ENCODE data around the gene RP2. TPM values are rescaled to one million over a fixed set of nuclear protein-coding genes. Genes with fewer than 3 reads are reported as not detected.

Gene RP2
- total RNA-seq, 1 donor from 2014 or later: 6.1 TPM

DNA sequence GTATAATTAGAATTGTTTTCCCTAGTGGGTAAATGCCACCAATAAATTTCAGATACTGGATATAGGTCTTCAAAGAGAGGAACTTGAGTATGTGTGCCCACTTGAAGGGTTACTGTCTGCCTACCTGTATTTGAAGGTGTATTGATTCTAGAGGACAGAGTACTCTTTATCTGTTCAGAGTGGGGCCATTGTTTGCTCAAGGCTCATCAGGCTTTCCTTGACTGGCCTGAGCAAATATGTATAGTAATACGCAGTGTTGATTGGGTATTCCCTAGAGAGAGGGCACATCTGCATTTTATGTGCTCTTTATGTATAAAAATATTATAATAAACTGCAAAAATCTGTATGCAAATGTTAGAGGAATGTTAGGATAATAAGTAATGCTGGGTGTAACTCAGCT is 23.7 kb downstream of the RP2 start:
- Histone ChIP-seq H3K9me3 (no peaks in the 10 kb centered on the region), H3K4me1 (no peaks in the 10 kb centered on the region), H3K36me3 (no peaks in the 10 kb centered on the region), H3K4me3 (no peak overlapping the region), H3K27ac (no peak overlapping the region), H3K27me3 (no peaks in the 10 kb centered on the region)
- DNase-seq (ENCODE audit: extremely low spot score in 2 of 2): no peak
- intact Hi-C loops (cut with DNase I): no loop called here
- TF ChIP-seq POLR2A (IDR thresholded peaks at IDR 0.05) (no peak), POLR2AphosphoS5 (IDR thresholded peaks at IDR 0.05; ENCODE audit: insufficient read depth in 1 of 2, low read depth in 1 of 2) (no peak), CTCF (IDR thresholded peaks at IDR 0.05) (no peak)

GRCh38 chrX:46863072-46863471 is 26.2 kb downstream of the RP2 start:
- Histone ChIP-seq H3K4me3 (no peak overlapping the region), H3K27ac (no peak overlapping the region), H3K36me3 (no peaks in the 10 kb centered on the region), H3K4me1 (no peaks in the 10 kb centered on the region), H3K9me3 (no peaks in the 10 kb centered on the region), H3K27me3 (no peaks in the 10 kb centered on the region)
- intact Hi-C loops (cut with DNase I): no loop called here
- no peak for TF ChIP-seq POLR2AphosphoS5 (IDR thresholded peaks at IDR 0.05; ENCODE audit: insufficient read depth in 1 of 2, low read depth in 1 of 2)
- TF ChIP-seq CTCF (IDR thresholded peaks at IDR 0.05): no peak
- TF ChIP-seq POLR2A (IDR thresholded peaks at IDR 0.05): no peak
- no peak for DNase-seq (ENCODE audit: extremely low spot score in 2 of 2)

DNA sequence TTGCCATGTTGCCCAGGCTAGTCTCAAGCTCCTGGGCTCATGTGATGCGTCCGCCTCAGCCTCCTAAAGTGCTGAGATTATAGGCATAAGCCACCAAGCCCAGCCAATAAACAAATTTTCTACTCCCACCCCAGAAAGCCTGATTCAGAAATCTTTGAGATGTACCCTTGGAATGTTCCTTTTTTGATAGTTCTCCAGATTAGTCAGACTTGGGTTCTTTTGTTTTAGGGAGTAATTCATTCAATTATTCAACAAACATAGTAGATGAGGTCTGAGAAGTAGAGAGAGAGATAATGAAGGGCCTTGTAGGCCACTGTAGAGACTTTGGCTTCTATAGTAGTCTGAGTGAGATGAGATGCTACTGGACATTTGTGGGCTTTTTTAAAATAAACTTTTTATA is 27.8 kb downstream of the RP2 start:
- intact Hi-C loops (cut with DNase I): no loop called here
- TF ChIP-seq POLR2A (IDR thresholded peaks at IDR 0.05): no peak
- TF ChIP-seq CTCF (IDR thresholded peaks at IDR 0.05): no peak
- TF ChIP-seq POLR2AphosphoS5 (IDR thresholded peaks at IDR 0.05; ENCODE audit: insufficient read depth in 1 of 2, low read depth in 1 of 2): no peak
- no peaks in the 10 kb centered on the region for H3K9me3 ChIP-seq
- no peaks in the 10 kb centered on the region for H3K27me3 ChIP-seq
- H3K4me3 ChIP-seq: no peak overlapping the region
- no peak for DNase-seq (ENCODE audit: extremely low spot score in 2 of 2)
- H3K36me3 ChIP-seq: no peaks in the 10 kb centered on the region
- H3K27ac ChIP-seq: no peak overlapping the region
- H3K4me1 ChIP-seq: no peaks in the 10 kb centered on the region

DNA sequence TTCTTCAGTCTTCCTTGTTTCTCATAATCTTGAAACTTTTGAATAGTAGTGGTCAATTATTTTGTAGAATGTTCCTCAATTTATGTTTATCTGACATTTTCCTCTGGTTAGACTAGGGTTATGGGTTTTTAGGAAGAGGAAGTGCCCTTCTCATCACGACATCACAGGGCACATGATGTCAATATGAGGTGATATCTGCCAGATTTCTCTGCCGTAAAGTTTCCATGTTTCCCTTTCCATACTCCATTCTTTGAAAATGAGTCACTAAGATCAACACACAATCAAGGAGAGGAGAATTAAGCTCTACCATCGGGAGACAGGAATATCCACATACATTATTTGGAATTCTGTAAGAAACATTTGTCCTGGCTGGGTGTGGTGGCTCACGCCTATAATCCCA is 28.4 kb downstream of the RP2 start:
- DNase-seq (ENCODE audit: extremely low spot score in 2 of 2): no peak
- Histone ChIP-seq H3K27me3 (no peaks in the 10 kb centered on the region), H3K4me1 (no peaks in the 10 kb centered on the region), H3K4me3 (no peak overlapping the region), H3K27ac (no peak overlapping the region), H3K36me3 (no peaks in the 10 kb centered on the region), H3K9me3 (no peaks in the 10 kb centered on the region)
- intact Hi-C loops (cut with DNase I): no loop called here
- TF ChIP-seq CTCF (IDR thresholded peaks at IDR 0.05) (no peak), POLR2A (IDR thresholded peaks at IDR 0.05) (no peak), POLR2AphosphoS5 (IDR thresholded peaks at IDR 0.05; ENCODE audit: insufficient read depth in 1 of 2, low read depth in 1 of 2) (no peak)

DNA sequence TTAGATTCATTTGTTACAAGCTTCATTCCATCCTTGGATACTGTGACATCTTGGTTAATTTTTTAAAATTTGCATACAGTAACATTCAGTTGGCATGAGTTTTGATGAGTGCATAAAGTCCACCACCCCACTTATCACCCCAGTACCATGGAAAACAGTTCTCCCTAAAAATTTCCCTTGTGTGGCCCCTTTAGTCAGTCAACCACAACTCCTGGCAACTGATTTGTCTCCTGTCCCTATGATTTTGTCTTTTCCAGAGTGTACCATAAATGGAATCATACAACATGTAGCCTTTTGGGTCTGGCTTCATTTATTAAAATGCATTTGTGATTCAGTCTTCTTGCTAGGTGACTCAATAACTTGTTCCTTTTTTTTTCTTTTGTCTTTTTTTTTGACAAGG is 29.9 kb downstream of the RP2 start:
- Histone ChIP-seq H3K4me1 (no peaks in the 10 kb centered on the region), H3K9me3 (no peaks in the 10 kb centered on the region), H3K4me3 (no peak overlapping the region), H3K27ac (no peak overlapping the region), H3K27me3 (no peaks in the 10 kb centered on the region), H3K36me3 (no peaks in the 10 kb centered on the region)
- intact Hi-C loops (cut with DNase I): no loop called here
- TF ChIP-seq POLR2AphosphoS5 (IDR thresholded peaks at IDR 0.05; ENCODE audit: insufficient read depth in 1 of 2, low read depth in 1 of 2): no peak
- no peak for TF ChIP-seq POLR2A (IDR thresholded peaks at IDR 0.05)
- no peak for TF ChIP-seq CTCF (IDR thresholded peaks at IDR 0.05)
- DNase-seq (ENCODE audit: extremely low spot score in 2 of 2): no peak
